HG03135 (cell line): ENCODE measurements around the gene C1R.

Experiments
- ATAC-seq: cut with Tn5 transposase; IDR thresholded peaks from one replicate; pipeline ENCODE4 v1.9.1; 2021; ENCODE audit warnings: mild to moderate bottlenecking, moderate library complexity; ENCODE audit not compliant: unreplicated experiment

Gene C1R

DNA sequence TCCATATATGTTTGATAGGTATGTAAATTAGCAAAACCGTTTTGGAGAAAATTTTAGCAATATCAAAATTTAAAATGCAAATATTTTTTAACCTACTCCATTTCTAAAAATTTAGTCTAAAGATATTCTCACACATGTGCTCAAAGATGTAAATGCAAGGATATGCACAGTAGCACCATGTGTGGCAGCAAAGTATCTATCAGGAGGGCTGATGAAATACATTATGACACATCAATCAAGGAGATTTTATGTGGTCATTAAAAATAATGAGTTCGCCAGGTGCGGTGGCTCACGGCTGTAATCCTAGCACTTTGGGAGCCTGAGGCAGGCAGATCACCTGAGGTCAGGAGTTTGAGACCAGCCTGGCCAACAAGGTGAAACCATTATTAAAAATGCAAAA is 8.0 kb upstream of the C1R start:
- no peak for ATAC-seq

DNA sequence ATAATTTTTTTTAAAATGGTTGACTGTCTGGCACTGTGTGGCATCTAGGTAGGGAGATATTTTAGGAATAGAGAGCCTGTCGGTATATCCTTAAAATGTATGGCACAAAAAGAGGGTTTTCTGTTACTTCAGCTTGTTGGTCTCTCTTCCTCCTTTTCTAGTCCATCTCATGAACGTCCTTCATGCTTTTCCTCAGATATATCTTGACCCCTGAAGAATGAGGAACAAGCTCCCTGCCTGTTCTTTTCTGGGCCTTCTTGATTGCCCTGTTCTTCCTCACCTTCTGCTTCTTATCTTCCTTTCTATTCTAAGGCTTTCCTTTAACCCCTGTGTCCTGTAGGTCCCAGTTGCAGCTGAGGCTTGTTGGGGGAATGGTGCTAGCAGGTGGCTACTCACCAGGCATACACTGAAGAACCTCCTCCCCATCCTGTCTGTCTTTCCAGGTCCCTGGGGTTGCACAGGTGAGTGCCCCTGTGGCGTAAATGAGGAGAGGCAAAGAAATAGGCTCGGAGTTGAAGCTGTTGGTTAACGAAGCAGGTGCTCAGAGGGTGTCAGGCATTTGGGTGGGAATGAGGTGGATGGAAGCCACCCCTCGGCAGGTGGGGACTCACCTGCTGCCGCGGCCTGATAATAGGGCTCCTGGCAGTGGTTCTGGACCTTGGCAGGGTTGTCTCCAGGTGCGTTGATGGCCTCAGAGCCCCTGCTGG is 7.2 kb upstream of the C1R start:
- ATAC-seq, result no peak

GRCh38 chr12:7096979-7097378 is 4.7 kb upstream of the C1R start:
- ATAC-seq, result no peak

DNA sequence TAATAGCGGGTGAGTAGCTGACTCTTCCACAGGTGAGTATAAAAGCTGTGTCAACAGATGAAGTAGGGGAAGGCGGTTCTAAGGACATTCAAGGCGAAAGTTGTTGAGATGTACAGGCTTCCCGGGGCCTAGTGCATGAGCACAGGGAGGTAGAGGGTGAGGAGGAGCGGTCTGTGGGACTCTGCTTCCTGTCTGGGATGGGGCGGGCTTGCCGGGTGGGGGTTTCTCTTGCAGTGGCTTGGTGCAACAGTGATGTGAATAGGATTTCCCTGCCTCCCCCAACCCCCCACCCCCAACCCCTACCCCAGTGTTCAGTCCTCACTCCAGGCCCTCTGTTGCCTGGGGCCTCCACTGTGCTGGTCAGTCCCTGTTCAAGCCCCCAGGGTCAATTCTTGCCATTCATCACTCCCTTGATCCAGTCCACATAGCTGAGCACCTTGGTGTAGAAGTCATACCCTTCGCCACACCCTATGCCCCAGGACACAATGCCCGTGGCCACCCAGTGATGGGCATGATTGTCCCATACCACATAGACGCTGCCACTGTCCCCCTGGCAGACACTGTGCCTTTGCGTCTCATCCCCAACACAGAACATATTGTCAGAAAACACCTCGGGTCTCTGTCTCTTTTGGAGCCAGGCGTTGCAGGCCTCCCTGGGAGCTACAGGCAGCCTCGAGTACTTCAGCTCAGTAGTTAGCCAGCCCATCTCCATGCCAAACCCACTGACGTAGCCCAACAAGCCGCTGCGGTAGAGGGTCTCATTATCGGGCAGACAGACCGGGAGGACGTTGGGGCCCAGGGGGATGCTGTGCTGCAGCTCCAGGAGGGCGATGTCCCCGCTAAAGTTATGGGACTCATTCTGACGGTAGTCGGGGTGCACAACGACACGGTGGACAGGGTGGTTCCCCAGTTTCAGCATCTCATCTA is 4.0 kb upstream of the C1R start:
- no peak for ATAC-seq

DNA sequence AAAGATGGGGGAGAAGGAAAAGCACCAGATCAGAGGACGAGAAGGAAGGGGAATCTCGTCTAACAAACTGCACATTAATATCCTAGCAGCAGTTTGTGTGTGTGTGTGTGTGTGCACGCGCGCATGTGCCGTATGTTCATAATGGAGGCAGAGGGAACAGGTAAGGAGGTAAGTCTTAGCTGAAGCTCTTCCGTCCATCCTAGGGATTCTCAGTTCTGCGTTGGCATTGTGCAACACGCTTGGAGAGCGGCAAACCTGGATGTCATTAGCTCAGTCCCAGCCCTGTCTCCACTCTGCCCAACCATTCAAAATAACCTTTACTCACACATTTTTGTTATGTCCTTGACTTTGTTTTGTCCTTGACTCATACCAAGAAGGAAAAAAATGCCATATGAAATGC is 1.6 kb upstream of the C1R start:
- ATAC-seq, result no peak

DNA sequence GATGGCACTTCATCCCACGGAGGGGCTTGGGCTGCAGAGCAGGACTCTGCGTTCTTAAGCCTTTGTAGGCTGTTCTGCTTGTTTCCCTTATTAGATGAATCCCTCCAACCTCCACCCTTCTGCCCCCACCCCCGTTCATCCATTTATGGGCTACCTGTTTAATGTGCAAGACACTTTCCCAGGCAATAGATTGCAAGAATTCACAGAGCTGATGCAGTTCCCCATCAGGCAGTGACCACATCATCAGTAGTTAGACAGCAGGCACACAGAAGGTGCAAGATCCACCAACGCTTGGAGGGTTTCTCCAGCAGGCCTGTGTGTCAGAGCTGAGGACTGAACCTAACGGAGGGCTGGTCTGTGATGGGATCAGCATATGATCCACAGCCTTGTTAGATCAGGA is 1.2 kb upstream of the C1R start:
- no peak for ATAC-seq

DNA sequence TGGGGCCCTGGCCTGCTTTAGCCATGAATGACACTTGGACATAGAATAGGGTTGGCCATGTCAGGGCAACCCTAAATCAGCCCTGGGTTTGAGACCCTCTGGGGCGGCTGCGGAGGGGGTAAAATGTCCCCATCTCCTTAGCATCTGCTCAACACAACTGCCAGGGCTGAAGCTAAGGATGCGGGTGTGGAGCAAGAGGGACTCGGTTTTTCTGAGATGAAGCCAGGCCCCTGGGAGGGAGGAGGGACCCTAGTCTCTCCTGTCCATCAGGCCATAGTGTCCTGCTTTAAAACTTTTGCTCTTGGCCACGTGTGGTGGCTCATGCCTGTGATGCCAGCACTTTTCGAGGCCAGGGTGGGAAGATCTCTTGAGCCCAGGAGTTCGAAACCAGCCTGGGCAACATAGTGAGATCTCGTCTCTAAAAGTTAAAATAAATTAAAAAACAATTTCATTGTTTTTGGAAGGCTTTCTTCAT is 778 bp upstream of the C1R start:
- ATAC-seq, result no peak

- no peak for ATAC-seq
These were observed 501 bp downstream of the C1R start for GRCh38 chr12:7091660-7092228.

DNA sequence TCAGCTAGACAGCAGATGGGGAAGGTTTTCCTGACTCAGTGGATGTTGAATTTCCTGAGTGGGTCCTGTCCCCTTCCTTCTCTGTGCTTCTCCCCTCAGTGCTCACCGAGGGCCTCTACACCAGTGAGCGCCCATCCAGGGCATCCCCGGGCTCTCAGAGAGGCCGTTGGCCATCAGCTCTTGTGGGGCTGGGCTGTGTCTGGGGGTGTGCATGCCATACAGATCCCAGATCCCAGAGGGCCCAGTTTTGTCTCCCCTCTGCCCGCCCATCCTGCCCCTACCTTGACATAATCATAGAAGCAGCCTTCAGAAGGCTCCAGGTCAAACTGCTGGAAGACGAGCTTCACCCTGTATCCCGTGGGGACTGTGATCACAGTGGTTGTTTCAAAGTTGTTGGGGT is 1.1 kb downstream of the C1R start:
- no peak for ATAC-seq

DNA sequence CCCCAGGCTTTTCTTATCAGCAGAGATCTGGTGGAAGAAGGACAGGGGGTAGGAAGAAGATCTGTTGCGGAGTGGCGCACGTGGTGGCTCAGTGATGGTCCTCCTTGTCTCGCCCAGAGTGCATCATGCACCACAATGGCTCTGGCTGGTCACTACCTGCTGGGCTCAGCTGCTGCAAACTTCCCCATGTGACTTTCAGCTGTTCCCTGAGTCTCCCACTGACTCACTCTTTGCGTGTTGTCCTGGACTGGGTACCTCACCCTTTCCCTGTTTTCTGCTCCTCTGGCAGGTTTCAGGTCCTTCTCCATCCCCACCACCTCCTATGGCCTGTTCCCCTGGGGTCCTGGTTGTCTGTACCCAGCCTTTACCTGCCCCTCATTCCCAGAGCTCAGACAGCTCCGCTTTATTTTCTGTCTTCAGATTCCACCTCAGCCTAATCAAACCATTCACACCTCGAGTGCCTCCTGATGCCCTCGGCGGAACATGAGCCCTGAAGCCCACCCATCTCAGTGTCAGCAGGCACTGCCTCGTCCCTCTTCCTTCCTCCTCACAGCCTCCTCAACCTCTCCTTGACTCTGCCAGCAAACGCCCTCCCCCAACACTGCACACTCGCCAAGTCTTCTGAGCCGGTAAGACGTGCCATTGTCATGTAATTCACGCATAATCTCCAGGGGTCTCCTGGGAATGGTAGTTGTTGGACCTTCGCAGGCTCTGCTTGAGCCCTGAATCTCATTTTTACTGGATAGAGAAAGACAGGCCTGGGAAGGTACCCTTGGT is 1.8 kb downstream of the C1R start:
- no peak for ATAC-seq

GRCh38 chr12:7089196-7089871 is 2.9 kb downstream of the C1R start:
- no peak for ATAC-seq

DNA sequence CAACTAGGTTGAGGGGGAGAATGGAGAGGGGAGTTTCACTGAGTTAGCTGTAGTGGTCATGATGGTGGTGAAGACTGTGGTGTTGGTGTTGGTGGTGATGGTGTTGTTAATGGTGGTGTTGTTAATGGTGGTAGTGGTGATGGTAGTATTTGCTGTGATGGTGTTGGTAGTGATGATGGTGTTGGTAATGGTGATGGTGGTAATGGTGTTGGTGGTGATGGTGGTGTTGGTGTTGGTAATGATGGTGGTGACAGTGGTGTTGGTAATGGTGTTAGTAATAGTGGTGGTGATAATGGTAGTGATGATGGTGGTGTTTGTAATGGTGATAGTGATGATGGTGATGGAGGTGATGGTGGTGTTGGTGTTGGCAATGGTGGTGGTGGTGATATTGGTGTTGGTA is 9.1 kb downstream of the C1R start:
- ATAC-seq, result no peak

GRCh38 chr12:7081037-7081436 is 11.2 kb downstream of the C1R start:
- no peak for ATAC-seq

GRCh38 chr12:7079826-7080125 is 12.5 kb downstream of the C1R start:
- no peak for ATAC-seq

DNA sequence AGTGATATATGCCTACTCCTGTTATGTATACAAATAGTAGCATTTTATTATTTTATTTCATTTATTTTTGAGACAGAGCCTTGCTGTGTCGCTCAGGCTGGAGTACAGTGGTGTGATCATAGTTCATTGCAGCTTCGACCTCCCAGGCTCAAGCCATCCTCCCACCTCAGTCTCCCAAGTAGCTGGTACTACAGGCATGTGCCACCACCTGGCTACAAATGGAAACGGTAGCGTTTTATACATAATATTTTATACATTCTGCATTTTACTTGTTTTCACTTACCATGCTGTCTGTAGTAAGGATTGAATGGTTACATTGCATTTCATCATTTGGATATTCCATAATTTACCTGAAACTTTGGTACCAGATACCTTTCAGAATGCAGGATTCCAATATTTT is 14.1 kb downstream of the C1R start:
- no peak for ATAC-seq

DNA sequence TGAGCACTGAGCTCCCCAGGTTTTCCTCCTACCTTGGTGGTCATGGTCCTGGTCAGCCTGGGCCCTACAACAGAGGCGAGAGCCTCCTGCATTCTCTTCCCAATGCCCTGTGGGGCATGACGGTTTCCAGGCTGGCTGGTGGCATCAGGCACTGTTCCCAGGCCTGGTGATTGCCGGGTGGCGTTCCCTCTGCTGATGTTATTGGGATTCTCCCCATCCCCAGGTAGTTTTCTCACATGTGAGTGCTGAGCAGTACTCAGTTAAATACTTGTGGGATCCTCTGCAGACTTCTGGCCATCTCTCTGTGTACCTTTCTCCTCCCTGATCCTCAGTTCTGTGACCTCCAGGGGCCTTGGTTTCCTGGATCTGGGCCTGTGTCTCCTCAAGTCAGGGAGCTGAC is 15.8 kb downstream of the C1R start:
- no peak for ATAC-seq

- no peak for ATAC-seq
These were observed 16.3 kb downstream of the C1R start for GRCh38 chr12:7075939-7076338.

GRCh38 chr12:7075518-7075917 is 16.7 kb downstream of the C1R start:
- no peak for ATAC-seq

DNA sequence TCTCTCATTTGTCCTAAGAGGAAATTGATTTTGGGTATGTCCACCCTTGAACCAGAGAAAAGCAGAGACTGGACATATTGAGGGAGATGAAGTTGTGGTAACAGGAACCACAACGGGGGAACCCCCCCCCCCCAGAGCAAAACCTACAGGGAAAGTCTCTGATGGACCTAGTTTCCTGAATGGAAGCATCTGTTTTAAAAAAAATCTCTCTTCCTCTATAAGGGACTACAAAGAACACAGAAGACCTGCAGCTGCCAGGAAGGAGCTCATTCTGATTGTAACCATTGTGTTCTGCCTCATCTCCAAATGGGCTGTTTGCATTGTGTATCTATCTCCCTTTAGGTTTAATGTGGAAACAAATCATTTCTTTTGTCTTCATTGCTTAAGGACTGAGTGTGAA is 18.3 kb downstream of the C1R start:
- no peak for ATAC-seq

- ATAC-seq, result no peak
These were observed 19.7 kb downstream of the C1R start for GRCh38 chr12:7072554-7072953.

- ATAC-seq, result no peak
These were observed 20.2 kb downstream of the C1R start for GRCh38 chr12:7072035-7072434.
